Umbilical cord (tissue), 2 donors: Measurements from ENCODE around the gene DPH1. TPM values are rescaled to one million over a fixed set of nuclear protein-coding genes. Genes with fewer than 3 reads are reported as not detected.

Experiments
- DNase-seq: peaks from one replicate; pipeline ENCODE4 v3.0.0-alpha.2; 2015; ENCODE audit warnings: low spot score
- total RNA-seq: library from RNA; depleted of rRNA; stranded (reverse); fragments of >200 nt; gene quantifications from one replicate; pipeline ENCODE4 v1.2.3, GENCODE V29; 2014; ENCODE audit warnings: low replicate concordance; ENCODE audit not compliant: insufficient read depth

Gene DPH1
- total RNA-seq, 1 donor from 2014 or later: 13.0 TPM

DNA sequence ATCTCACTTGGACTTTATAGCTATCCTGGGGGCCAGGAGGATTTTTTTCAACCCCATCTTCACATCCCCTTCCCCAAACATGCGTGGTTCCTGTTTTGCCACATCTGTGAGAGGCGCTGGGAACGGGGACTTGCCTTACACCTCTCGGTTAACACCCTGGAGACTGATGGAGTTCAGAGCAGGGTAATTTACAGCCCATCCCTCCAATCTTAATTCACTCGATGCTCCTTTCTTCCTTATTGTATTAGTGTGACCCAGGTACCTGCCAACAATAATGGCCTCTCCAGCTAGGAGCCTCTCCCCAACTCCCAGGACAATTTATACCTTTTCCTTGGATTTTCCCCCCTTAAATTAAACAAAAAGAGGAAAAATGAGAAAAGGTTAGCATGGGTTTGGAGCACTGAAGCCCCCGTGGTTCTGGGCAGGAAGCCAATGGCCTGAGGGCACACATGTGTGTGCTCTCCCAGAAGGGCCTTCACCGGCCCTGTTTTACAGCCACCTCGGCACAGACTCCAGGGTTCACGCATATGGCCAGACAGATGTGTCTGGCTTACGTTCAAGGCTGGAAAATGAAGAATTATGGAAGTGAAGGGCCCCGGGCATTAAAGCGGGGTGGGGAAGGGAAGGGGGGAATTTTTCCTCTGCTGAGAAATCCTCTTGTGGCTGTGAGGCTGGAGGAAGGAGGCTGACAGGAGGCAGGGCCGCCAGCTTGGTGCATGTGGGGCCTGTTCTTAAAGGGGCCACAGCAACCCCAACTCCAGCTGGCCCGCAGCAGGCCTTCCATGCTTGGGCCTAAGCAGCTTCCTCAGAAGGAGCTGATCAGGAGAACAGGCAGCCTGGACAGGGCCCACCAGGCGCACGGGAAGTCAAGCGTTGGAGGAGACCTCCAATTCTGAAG, 46.4 kb downstream of the DPH1 start:
- peak; percentile 81 for DNase-seq

DNA sequence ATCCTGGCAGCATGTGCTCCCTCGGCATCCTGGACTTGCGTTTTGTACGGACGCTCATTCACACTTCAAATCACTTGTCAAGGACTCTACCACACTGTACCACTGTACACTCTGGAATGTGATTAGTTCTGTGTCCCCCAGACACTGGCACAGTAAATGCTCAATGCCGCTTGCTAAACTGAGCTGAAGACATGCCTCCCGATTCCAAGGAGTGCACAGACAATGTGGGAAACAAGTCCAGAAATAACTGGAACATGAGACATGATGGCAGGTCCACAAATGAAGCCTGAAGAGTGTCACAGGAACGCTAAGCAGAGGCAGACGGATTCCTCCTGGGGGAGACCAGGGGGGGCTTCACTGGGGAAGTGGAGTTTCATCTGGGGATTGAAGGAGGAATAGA, 47.1 kb downstream of the DPH1 start:
- no peak for DNase-seq

DNA sequence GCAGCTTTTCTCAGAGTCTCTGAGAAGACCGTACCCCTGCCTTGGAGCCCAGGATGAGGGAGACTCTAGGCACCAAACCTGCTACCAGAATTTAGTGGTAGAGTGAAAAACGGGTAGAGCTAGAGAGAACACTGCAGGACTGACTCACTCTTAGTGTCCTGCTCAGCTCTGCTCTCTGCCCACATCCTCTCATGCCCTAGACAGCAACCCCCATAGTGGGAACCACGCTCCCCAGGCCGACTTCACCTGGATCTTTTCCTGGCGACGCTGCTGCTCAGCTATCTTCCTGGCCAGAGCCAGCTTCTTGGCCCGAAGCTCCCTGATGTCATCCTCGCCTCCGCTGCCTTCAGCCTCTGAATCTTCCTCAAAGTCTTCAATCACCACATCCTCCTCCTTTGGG, 51.6 kb downstream of the DPH1 start:
- DNase-seq: no peak

DNA sequence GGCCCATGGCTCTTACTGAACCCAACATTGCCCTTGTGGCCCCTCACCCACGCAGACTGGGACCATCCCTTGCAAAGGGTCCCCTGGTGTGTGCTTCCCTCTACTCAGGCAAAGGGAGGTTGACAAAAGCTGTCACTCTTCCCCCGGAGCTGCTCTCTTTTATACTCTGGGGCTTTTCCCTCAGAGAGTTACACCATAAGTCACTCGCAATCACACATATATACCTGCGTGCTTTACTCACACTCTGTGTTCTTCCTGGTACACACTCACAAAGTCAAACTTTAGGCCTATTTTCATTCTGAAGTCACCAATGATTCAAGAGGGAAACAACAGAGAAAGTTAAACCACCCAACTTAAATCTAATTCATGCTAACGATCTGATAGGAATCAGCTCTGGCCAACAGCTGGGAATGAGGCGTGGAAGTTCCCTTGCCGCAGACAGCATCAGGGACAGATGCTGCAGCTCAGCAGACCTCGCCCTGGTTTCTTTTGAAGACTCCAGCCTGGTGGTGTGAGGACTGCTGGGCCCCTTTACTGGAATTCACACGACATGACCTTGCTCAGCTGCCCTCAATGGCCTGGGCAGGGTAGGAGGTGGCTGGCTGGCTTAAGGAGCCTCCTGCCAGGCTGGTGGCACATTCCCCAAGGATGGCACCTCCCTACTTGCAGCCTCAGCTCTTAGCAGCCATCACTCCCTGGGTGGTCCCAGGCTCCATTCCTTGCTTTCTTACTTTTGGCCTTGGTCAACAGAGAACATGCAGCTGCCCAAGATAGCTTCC, 52.2 kb downstream of the DPH1 start:
- DNase-seq: peak; percentile 70

DNA sequence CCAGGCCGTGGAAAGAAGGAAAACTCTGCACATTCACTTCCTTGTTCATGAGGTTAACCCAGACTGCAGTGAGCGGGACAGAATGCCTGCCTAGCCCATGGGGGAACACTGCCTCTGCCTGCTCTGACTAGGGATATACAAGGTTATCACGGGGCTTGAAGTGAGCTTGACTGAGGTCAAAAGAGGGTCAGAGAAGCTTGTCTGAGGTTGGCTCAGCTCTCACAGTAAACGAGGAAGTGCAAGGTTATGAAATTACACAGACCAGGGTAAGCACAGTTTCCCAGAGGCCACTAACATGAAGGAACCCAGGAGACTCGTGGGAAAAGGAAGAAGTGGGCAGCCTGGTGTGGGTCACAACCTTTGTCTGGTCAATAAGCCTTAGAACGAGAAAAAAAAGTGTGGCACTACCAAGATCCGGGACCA, 53.7 kb downstream of the DPH1 start:
- peak; percentile 91 for DNase-seq

DNA sequence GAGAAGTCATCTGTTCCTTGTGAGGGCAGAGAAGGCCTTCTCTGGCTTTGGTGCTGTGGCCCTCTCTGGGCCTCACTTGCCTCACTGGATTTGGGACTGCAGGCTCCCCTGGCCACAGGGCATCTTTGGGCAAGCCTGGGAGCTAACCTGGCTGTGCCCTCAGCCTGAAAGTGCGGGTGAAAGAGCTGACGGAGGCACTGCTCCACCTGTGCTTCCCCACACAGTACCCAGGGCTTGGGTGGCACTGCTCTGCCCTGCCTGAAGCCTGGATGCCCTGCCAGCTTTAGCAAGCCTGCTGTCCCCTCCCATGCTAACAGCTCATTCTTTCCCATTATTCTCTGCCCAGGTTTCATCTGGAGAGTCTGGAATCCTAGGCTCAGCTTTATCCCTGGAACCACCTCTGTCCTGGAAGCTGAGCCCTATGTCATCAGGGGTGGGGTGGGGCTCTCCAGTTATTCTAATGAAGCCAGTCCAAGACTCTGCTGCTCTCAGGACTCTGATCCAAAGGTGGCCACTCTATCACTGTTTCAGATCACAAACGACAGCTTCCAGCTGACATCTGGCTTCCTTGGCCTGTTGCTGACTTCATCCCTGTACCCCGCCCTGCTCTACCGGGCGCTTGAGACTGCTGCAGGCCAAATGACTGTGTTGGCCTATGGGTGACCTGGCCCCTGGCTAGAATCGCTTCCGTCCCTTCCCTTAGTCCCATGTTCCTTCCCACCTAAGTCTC, 54.2 kb downstream of the DPH1 start:
- DNase-seq: peak; percentile 58

DNA sequence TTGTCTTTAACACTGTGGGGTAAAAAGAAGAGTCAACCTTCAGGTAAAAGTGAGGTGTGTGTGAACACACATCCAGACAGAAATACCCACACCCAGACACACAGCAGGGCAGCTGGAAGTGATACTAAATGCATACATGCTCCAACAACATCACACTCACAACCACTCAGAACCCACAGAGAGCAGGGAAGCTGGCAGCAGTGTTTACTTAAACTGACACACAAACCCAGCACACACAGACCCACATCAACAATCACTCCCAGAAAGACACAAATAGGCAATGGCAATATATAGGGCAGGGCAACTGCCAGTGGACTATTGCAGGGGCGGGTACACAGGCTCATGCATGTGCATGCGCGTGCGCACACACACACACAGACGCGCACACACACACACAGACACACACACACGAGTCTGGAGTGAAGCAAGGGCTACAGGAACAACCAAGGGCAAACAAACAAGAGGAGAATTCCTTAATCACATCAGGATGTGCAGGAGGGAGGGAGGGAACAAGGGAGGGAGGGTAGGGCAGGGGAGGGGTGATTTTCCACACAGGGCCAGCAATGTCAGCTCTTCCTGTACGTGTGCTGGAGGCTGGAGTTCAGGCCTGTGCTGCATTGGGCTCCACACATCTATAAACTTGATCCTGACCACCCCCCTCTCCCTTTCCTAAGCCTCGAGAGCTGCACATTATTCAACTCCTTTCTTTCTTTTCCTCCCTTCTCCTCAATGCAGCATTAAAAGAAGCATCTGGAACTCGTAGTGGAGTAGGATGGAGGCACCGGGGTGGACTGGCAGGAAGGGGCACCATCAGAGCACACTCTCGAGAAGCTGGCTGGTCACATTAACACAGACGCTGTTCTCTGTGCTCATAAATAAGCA, 55.1 kb downstream of the DPH1 start:
- peak; percentile 88 for DNase-seq

DNA sequence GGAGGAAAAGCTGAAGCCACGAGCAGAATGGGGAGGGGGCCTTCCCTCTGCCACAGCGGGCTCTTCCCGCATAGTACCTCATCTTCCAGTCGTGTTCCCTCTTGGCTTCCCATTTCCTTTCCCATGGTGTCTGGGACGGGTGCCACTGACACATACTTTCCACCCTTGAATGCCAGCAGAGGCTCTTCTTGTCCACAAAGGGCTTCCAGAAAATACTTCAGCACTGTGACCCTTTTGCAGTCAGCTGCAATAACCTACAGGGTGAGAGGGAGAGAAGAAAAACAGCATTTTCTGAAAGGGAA, 55.6 kb downstream of the DPH1 start:
- DNase-seq: peak; percentile 68

DNA sequence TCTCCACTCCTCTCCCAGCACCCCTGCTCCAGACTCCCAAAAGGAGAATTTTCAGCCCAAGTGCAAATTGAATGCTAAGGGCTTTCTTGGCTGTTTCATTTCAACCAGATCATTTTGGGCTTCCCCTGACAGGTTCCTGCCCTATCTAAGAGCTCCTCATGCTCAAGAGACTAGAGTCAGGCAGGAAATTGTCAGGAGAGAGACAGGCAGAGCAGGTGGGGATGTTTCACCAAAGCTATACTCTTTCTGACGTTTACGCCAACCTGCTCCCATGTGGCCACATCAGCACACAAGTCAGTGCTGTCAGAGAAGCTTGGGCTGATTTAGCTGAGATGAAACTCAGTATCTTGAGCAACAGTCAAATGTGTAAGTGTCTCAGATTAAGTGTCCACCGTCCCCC, 56.4 kb downstream of the DPH1 start:
- DNase-seq: no peak

DNA sequence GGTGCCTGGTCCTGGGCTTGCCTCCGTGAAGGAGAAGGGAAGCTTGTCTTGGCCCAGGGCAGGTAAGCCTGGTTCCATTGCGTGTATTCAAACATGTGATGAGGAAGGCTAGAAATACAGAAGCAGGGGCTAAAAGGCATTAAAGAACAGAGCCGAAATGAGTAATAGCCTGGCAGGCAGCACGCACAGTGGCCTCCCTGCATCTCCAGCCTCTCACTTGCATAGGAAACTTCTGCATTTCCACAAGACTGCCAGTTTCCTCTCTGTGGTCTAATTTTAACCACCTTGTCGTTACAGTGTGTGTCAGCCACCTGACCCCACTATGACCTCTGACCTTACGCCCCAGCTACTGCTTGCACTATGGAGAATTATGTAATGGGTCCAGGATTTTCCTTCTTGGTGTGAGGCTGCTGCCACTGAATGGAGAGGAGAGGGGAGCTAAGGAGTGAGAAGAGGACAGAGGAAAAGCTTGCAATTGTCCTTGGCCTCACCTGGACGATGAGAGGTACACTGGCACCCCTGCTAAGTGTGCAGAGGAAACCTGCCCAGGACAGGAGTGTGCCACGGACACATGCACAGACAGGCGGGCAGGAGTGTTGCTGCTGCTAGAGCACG, 57.8 kb downstream of the DPH1 start:
- peak; percentile 65 for DNase-seq

DNA sequence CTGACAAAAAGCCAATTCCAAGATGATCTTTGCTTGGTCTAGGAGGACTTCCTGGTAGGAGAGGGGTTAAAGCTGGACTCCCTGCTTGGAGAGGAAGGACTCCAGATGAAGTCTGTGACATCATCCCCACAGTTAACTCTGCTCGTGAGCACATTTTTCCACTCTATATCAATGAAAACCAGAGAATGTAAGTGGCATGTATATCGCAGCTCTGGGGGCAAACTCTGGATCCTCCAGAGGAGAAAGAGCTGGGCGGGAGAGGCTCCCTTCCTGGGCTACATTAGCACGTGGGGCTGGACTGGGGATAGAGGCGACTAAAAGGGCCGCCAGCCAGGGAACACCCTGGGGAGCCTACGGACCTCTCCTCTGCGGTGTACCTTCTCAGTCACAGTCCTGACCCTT, 59.1 kb downstream of the DPH1 start:
- DNase-seq: peak; percentile 88

DNA sequence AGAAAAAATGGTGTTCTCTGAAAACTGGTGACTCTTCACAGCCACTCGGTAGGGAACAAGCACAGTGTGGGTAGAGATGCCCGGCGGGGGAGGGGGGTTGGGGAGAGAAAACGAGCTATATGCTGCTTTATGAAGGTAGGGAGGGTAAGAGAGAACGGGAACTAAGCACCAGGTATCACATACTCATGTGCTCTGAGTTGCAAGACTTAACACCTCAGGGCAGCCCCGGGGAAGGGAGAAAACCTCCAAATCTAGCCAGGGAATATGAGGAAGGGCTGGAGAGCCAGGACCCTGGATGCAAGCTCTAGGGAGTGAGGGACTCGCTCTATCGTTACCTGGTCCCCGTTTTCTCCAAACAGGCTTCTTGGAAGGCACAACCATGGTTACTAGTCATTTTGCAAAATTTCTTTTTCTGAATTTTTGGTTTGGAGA, 60.3 kb downstream of the DPH1 start:
- no peak for DNase-seq

DNA sequence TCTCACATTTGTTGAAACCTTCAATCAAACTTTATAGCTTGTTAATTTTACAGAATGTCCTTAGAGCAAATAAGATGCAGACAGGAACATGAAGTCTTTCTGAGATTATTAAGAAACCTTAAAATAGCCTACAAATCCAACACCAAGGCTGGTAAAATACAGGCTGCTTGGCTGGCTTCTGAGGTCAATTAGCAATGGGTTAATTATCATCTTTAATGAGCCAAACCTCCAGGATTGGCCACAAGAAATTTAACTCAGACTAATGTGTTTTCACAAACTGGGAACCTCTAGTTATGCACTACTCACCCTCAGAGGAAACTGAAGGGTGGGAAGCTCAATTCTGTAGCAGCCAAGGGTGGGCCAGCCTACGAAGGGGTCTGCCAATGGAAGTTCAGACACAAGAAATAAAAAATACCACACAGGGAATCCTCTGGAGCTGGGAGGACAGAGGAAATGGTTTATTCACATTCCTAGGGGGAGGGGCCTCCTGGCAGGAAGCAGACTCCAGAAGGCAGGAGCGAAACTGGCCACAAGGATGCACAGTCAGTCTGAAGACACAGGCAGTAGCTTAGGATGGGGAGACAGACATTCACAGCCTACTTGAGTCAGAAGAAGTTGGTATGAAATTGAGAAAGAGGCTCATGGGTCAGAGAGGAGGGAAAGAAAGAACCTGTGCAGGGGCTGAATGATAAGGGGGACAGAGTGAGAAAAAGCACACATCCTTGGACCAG, 61.0 kb downstream of the DPH1 start:
- peak; percentile 93 for DNase-seq

DNA sequence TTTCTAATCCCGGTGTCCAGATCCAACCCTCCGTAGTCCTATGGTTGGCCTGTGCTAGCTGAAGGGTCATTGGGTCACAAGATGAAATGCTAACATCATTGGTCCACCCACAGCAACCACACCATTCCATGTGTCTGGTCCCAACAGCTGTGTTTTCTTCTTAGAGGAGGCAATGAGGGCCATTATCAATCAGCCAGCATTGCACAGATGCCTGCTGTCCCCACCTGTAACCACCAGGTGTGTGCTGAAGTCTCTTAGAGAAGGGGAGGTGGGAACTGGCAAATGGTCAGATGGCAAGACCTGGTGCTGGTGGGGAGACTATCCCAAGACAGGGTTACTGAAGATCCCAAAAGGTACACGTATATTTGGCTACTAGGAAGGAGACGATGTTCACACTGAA, 62.3 kb downstream of the DPH1 start:
- DNase-seq: no peak

DNA sequence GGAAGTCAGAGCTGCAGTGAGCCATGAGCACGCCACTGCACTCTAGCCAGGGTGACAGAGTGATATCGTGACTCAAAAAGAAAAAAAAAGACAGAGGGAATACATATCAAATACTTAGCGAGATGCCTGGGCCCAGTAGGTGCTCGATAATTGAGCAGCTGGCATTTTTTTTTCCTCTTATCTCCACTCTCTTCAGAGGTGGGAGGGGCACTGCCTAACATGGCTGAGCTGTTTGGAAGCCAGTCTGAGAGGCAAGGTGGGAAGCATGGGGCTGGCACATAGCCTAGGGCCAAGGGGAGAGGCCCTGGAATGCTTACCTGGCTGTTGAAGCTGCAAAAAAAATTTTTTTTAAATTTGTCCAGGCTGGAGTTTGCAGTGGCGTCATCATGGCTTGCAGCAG, 63.4 kb downstream of the DPH1 start:
- no peak for DNase-seq

Other genes starting within 250 kb of the DPH1 start
- gene SMYD4, start 200.3 kb upstream of the DPH1 start, total RNA-seq: 42.9 TPM
- gene RPA1, start 200.1 kb upstream of the DPH1 start, total RNA-seq: 22.4 TPM
- gene RTN4RL1, start 4.8 kb upstream of the DPH1 start, total RNA-seq: not detected
- 22.6 TPM for gene OVCA2, start 11.9 kb downstream of the DPH1 start, total RNA-seq
- gene HIC1, start 24.9 kb downstream of the DPH1 start, total RNA-seq: 19.0 TPM